Liver (tissue), 9 donors: ENCODE measurements around the gene ZNF423. TPM values are rescaled to one million over a fixed set of nuclear protein-coding genes. Genes with fewer than 3 reads are reported as not detected.
A peak's percentile ranks its signal among the peaks of the same experiment; 100 is the strongest.

Experiments used
- DNase-seq: peaks from one replicate; pipeline ENCODE4 v3.0.0-alpha.2; 2017; ENCODE audit warnings: low spot score
- H3K27ac ChIP-seq, 2 donors: one replicate each; pipeline ENCODE4 v1.7.0; 2013; ENCODE audit warnings: inconsistent platforms in 2 of 2, low read length in 2 of 2, control low read depth in 1 of 2, low read depth in 1 of 2, mild to moderate bottlenecking in 1 of 2
- H3K27me3 ChIP-seq, 4 donors: one replicate each; pipeline versions ENCODE4 v1.6.1 to v1.7.0; 2013; ENCODE audit warnings: low read length in 3 of 4, inconsistent platforms in 1 of 4, mild to moderate bottlenecking in 1 of 4, moderate library complexity in 1 of 4; ENCODE audit not compliant: control insufficient read depth in 4 of 4, insufficient read depth in 4 of 4
- H3K36me3 ChIP-seq, 4 donors: one replicate each; pipeline versions ENCODE4 v1.6.1 to v1.7.0; 2013; ENCODE audit warnings: low read length in 3 of 4, mild to moderate bottlenecking in 3 of 4, low read depth in 1 of 4, moderate library complexity in 1 of 4; ENCODE audit not compliant: control insufficient read depth in 4 of 4, insufficient read depth in 3 of 4
- H3K4me1 ChIP-seq, 4 donors: one replicate each; pipeline versions ENCODE4 v1.6.1 to v1.7.0; 2013; ENCODE audit warnings: low read length in 3 of 4, mild to moderate bottlenecking in 3 of 4, moderate library complexity in 1 of 4; ENCODE audit not compliant: control insufficient read depth in 4 of 4, insufficient read depth in 4 of 4
- H3K4me3 ChIP-seq, 3 donors: one replicate each; pipeline versions ENCODE4 v1.6.1 to v1.7.0; 2013; ENCODE audit warnings: low read length in 3 of 3, control low read depth in 1 of 3, low read depth in 1 of 3, mild to moderate bottlenecking in 1 of 3
- H3K9ac ChIP-seq, 2 donors: one replicate each; pipeline ENCODE4 v1.7.0; 2013; ENCODE audit warnings: low read length in 2 of 2, mild to moderate bottlenecking in 2 of 2, moderate library complexity in 2 of 2, control low read depth in 1 of 2, low read depth in 1 of 2
- H3K9me3 ChIP-seq, 4 donors: one replicate each; pipeline versions ENCODE4 v1.6.1 to v1.7.0; 2013; ENCODE audit warnings: low read length in 3 of 4; ENCODE audit not compliant: control insufficient read depth in 4 of 4
- EGR1 ChIP-seq, 2 donors: IDR thresholded peaks; 2 replicates each; pipeline ENCODE4 v1.6.1; 2016 to 2018; ENCODE audit warnings: antibody characterized with exemption in 2 of 2, low read depth in 2 of 2
- FOXA1 ChIP-seq: IDR thresholded peaks from 2 replicates; pipeline ENCODE4 v1.6.1; 2016; ENCODE audit warnings: antibody characterized with exemption
- HNF4A ChIP-seq, 2 donors: conservative IDR thresholded peaks; 2 replicates each; pipeline ENCODE4 v1.6.1; 2016; ENCODE audit warnings: antibody characterized with exemption in 2 of 2, mild to moderate bottlenecking in 2 of 2
- JUND ChIP-seq, 2 donors: IDR thresholded peaks; 2 replicates each; pipeline ENCODE4 v1.6.1; 2016; ENCODE audit warnings: antibody characterized with exemption in 2 of 2
- RAD21 ChIP-seq, 2 donors: IDR thresholded peaks; 2 replicates each; pipeline ENCODE4 v1.6.1; 2016; ENCODE audit warnings: antibody characterized with exemption in 2 of 2, mild to moderate bottlenecking in 2 of 2
- RXRA ChIP-seq, 2 donors: IDR thresholded peaks; 2 replicates each; pipeline ENCODE4 v1.6.1; 2017 to 2018; ENCODE audit warnings: antibody characterized with exemption in 2 of 2, mild to moderate bottlenecking in 1 of 2
- SP1 ChIP-seq: IDR thresholded peaks from 2 replicates; pipeline ENCODE4 v1.6.1; 2018; ENCODE audit warnings: antibody characterized with exemption, mild to moderate bottlenecking
- YY1 ChIP-seq: IDR thresholded peaks from 2 replicates; pipeline ENCODE4 v1.6.1; 2016; ENCODE audit warnings: antibody characterized with exemption, mild to moderate bottlenecking
- WGBS: extraction: QIAGEN DNeasy Blood & Tissue Kit; methylation state at CpG from one replicate; pipeline ENCODE4 v1.1.7; 2013; 5-methylcytosine and 5-hydroxymethylcytosine counted together
- polyA plus RNA-seq, 2 donors: library from polyadenylated mRNA; stranded (reverse) in 1 of 2; unstranded in 1 of 2; fragments of 200-250 nt in 1 of 2; fragments of >200 nt in 1 of 2; fragmentation: Nextera tagmentation in 1 of 2; extraction: Ambion mirVana in 1 of 2; gene quantifications; one replicate each; pipeline versions ENCODE4 v1.2.1 to v1.2.3, GENCODE V29; 2013 to 2015
- total RNA-seq, 2 donors: library from RNA; depleted of rRNA; stranded (reverse); fragments of >200 nt; gene quantifications; one replicate each; pipeline ENCODE4 v1.2.3, GENCODE V29; 2014
- TF ChIP-seq, protein P1 (sequence below): IDR thresholded peaks from 2 replicates; pipeline ENCODE4 v1.6.1; 2016; ENCODE audit warnings: antibody characterized with exemption
- TF ChIP-seq, protein P2 (sequence below): fragments of 150-350 bp; IDR thresholded peaks from 2 replicates; pipeline ENCODE4 v1.5.1; 2017; ENCODE audit warnings: improper control_type of control experiment, low read depth, low read length; ENCODE audit not compliant: missing input control
- TF ChIP-seq, protein P3 (sequence below): IDR thresholded peaks from 2 replicates; pipeline ENCODE4 v1.6.1; 2016; ENCODE audit warnings: antibody characterized with exemption
- donor health status: healthy.
- donor health status: healthy.
- donor health status: healthy.
- donor health status: healthy.
- donor health status: healthy.

ZNF423 gene
- total and polyA plus RNA-seq, 4 donors, result 0.24 to 1.6 (median 0.39) TPM

DNA sequence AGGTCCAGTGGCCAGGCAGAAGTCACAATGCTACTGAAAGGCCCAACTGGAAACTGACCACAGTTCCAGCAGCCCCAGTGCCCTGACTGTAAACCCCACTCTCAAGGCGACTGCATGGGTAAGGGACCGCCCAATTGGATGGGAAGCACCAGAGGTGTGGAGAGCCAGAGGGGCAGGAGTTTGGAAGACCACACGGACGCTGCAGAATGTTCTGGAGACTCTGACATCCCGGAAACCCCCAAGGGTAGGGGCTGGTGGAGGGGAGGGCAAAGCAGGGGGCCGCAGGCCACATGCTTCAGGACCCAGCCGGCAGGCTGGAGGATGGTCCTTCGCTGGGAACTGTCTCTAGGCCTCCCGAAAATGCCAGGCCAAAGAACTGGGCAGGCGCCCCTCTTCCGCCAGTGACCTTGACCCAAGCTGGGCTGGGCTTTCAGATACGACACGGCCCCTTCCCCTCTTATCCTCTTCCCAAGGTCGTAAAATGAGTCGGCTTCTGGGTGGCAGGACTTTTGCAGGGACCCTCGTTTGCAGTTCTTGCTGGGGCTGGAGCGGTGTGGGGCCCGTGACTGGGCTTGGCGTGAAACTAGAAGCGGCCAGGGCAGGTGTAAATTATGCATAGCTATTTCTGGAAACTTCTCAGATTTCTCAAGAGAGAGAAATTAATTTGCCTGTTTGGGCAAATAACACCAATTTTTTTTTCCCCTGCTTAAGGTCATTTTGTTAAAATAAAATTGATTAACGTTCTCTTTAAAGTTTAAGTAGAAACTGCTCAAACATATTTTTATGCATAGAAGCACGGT is 372.1 kb downstream of the ZNF423 start:
- H3K4me3 ChIP-seq, result peak overlapping the region in 1 of 3 donors; percentile 10
- 61% methylated on average over 22 of the region's 22 CpGs for WGBS
- TF ChIP-seq, protein P1, sequence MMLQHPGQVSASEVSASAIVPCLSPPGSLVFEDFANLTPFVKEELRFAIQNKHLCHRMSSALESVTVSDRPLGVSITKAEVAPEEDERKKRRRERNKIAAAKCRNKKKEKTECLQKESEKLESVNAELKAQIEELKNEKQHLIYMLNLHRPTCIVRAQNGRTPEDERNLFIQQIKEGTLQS, result no peak
- TF ChIP-seq, protein P2, sequence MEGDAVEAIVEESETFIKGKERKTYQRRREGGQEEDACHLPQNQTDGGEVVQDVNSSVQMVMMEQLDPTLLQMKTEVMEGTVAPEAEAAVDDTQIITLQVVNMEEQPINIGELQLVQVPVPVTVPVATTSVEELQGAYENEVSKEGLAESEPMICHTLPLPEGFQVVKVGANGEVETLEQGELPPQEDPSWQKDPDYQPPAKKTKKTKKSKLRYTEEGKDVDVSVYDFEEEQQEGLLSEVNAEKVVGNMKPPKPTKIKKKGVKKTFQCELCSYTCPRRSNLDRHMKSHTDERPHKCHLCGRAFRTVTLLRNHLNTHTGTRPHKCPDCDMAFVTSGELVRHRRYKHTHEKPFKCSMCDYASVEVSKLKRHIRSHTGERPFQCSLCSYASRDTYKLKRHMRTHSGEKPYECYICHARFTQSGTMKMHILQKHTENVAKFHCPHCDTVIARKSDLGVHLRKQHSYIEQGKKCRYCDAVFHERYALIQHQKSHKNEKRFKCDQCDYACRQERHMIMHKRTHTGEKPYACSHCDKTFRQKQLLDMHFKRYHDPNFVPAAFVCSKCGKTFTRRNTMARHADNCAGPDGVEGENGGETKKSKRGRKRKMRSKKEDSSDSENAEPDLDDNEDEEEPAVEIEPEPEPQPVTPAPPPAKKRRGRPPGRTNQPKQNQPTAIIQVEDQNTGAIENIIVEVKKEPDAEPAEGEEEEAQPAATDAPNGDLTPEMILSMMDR, result no peak
- TF ChIP-seq RXRA (IDR thresholded peaks at IDR 0.05) (no peak), JUND (IDR thresholded peaks at IDR 0.05) (no peak), YY1 (no peak), FOXA1 (no peak)
- DNase-seq, result no peak
- H3K27me3 ChIP-seq, result no peaks in the 10 kb centered on the region
- no peaks in the 10 kb centered on the region for H3K9me3 ChIP-seq
- H3K4me1 ChIP-seq, result peaks cover 4 to 18% (median 11%) of the 10 kb centered on the region in 4 donors
- peak overlapping the region in 1 of 2 donors; percentile 34 for H3K27ac ChIP-seq
- no peaks in the 10 kb centered on the region for H3K36me3 ChIP-seq
- no peak overlapping the region for H3K9ac ChIP-seq

DNA sequence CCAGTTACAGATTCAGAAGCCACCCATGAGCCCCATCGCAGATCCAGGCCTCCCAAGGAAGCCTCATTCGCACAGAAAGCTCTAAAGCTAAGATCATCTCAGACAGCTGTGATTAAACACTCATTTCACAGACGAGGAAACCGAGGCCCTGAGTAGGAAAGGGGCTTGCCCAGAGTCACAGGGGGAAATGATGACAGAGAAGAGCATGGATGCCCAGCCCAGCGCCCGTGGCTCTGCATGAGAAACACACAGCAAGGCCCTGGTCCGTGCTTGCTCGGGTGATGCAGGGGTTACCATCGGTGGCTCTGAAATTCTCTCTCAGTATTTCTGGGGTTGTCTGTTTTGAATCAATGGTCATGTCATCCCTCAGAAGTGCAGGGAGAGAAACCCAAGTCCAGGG is 372.7 kb downstream of the ZNF423 start:
- H3K27ac ChIP-seq, result no peak overlapping the region
- 94% methylated on average over 9 of the region's 9 CpGs for WGBS

DNA sequence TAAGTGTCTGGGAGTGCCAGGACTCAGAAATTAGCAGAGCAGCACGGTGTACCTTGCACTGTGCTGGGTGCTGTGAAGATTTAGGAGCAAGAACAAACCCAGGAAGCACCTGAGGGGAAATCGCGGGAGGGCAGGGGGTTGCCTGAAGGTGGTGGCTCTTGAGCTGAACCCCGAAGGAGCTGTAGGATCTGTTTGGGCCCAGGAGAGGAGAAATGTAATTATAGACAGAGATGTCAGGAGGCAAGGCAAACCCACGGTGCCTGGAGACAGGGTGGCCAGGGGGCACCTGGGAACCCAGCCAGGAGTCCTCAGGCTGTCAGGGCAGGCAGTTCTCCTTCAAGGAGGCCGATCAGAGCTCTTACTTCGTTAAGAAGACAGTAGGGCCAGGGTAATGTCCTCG is 373.2 kb downstream of the ZNF423 start:
- TF ChIP-seq EGR1 (IDR thresholded peaks at IDR 0.05; ENCODE audit: low read depth in 2 of 2) (no peak), HNF4A (conservative IDR thresholded peaks at IDR 0.05) (no peak), SP1 (no peak)
- TF ChIP-seq, protein P1, result no peak
- TF ChIP-seq, protein P3, sequence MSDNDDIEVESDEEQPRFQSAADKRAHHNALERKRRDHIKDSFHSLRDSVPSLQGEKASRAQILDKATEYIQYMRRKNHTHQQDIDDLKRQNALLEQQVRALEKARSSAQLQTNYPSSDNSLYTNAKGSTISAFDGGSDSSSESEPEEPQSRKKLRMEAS, result no peak
- peaks cover 4 to 18% (median 11%) of the 10 kb centered on the region in 4 donors for H3K4me1 ChIP-seq

More for the DNA sequence above, 372.7 kb downstream of the ZNF423 start:
- H3K4me3 ChIP-seq, result no peak overlapping the region
- TF ChIP-seq, protein P2, result no peak
- no peak for TF ChIP-seq RAD21 (IDR thresholded peaks at IDR 0.05)
- no peaks in the 10 kb centered on the region for H3K27me3 ChIP-seq
- H3K36me3 ChIP-seq, result no peaks in the 10 kb centered on the region
- no peak overlapping the region for H3K9ac ChIP-seq
- peaks cover 4 to 18% (median 11%) of the 10 kb centered on the region in 4 donors for H3K4me1 ChIP-seq
- no peak for DNase-seq
- no peaks in the 10 kb centered on the region for H3K9me3 ChIP-seq

More for the DNA sequence above, 373.2 kb downstream of the ZNF423 start:
- DNase-seq, result no peak
- Histone ChIP-seq H3K9me3 (no peaks in the 10 kb centered on the region), H3K36me3 (no peaks in the 10 kb centered on the region), H3K9ac (no peak overlapping the region), H3K4me3 (no peak overlapping the region), H3K27me3 (no peaks in the 10 kb centered on the region), H3K27ac (no peak overlapping the region)
- 77% methylated on average over 8 of the region's 8 CpGs for WGBS
